GM06990 (cell line): ENCODE results near the gene PAX2.

ENCODE experiments used
- DNase-seq: peaks from one replicate; pipeline ENCODE4 v3.0.0-alpha.2; 2011; ENCODE audit not compliant: insufficient read length; ENCODE audit errors: extremely low read depth
- H3K27me3 ChIP-seq: replicated peaks from 2 replicates; pipeline ENCODE4 v1.6.0; 2011; ENCODE audit warnings: low read length; ENCODE audit not compliant: control insufficient read depth, insufficient read depth
- H3K36me3 ChIP-seq: 2 replicates; pipeline ENCODE4 v1.5.1; 2011; ENCODE audit warnings: low read length; ENCODE audit not compliant: control insufficient read depth, insufficient read depth
- H3K4me3 ChIP-seq: replicated peaks from 2 replicates; pipeline ENCODE4 v1.5.1; 2011; ENCODE audit warnings: low read depth, mild to moderate bottlenecking, control low read depth, low read length
- TF ChIP-seq, protein P1 (sequence below): IDR thresholded peaks from 2 replicates; pipeline ENCODE4 v1.5.1; 2011; ENCODE audit warnings: low read length, control low read depth, mild to moderate bottlenecking, inconsistent platforms; ENCODE audit not compliant: insufficient read depth, poor library complexity, severe bottlenecking

PAX2 gene

DNA sequence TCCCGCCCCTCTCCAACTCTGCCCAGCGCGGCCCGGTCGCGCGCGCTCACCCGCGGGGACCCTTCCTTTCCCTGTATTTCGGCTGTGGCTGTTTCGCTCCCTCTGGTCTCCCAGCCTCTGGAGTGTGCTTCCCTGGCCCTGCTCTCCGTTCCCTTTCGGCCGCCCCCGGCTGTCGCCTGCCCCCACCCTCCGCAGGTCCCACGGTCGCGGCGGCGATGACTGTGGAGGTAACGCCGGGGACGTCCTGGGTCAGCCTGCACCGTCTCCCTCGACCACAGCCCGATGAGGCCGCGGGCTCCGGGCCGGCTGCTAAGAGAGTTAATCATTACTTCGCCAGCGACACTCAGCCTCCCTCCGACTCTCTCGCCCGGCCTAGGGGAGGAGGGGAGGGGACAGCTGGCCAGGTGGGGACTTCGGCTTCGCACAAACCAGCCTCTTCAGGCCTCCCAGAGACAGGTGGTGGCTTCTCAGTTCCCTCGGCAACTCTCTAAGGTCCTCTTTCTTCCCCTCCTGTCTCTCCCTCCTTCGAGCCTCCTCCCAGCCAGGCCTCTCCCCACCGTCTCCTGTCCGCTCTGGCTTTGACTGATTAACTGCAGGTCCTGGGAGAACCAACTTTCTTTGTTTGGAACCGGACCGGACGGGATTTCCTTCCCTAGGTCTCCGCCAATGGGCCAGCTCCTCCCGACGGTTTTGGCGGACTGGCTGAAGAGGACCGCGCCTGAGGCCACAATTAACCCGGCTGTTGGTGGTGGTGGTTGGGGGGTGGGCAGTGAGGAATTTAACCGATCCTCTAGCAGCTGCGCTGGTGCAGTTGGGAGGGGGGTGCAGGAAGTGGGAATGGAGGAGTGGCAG, 5.6 kb upstream of the PAX2 start:
- Histone ChIP-seq H3K27me3 (peaks cover 12% of the 10 kb centered on the region), H3K4me3 (no peak overlapping the region), H3K36me3 (no peaks in the 10 kb centered on the region)
- TF ChIP-seq, protein P1, sequence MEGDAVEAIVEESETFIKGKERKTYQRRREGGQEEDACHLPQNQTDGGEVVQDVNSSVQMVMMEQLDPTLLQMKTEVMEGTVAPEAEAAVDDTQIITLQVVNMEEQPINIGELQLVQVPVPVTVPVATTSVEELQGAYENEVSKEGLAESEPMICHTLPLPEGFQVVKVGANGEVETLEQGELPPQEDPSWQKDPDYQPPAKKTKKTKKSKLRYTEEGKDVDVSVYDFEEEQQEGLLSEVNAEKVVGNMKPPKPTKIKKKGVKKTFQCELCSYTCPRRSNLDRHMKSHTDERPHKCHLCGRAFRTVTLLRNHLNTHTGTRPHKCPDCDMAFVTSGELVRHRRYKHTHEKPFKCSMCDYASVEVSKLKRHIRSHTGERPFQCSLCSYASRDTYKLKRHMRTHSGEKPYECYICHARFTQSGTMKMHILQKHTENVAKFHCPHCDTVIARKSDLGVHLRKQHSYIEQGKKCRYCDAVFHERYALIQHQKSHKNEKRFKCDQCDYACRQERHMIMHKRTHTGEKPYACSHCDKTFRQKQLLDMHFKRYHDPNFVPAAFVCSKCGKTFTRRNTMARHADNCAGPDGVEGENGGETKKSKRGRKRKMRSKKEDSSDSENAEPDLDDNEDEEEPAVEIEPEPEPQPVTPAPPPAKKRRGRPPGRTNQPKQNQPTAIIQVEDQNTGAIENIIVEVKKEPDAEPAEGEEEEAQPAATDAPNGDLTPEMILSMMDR = no peak
- DNase-seq = no peak

DNA sequence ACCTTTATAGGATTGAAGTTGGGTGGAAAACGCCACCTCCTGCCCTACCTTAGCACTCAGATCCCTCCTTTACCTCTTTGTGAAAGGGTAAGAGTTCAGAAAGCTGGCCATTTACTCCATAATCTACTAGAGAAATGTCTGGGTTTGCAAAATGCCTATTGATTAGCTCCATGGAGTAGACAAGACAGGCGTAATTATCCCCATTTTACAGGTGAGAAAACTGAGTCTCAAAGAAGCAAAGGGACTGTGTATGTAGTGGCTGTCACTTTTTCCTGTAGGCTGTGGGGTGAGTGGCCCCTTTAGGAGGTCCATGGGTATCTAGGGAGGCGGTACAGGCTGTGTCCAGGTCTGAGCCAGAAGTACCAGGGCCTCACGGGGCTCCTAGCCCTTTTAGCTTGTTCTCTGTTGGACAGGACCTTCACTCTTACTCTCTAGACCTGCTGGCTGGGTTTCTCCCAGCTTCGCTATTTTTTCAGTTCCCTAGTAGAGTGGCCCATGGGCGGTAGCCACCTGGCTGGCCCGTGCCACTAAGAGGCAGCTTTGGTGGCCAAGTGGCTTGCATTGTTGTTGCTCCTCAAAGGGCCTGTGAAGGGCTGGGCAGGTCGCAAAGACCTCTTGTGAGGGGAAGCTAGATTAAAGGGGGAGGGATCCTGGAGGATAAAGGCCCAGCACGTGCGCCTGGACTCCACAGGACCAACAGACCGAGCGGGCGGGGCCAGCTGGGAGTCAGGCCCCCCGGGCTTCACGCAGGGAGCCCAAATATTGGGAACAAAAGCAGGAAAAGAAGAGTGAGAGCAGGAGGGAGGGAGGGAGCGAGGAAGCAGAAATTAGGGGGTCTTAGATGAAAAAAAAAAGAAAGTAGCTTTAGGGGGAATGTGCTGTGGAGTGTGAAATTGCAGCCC, 4.7 kb upstream of the PAX2 start:
- DNase-seq = no peak
- Histone ChIP-seq H3K36me3 (no peaks in the 10 kb centered on the region), H3K4me3 (no peak overlapping the region), H3K27me3 (peaks cover 12% of the 10 kb centered on the region)
- TF ChIP-seq, protein P1 = no peak

DNA sequence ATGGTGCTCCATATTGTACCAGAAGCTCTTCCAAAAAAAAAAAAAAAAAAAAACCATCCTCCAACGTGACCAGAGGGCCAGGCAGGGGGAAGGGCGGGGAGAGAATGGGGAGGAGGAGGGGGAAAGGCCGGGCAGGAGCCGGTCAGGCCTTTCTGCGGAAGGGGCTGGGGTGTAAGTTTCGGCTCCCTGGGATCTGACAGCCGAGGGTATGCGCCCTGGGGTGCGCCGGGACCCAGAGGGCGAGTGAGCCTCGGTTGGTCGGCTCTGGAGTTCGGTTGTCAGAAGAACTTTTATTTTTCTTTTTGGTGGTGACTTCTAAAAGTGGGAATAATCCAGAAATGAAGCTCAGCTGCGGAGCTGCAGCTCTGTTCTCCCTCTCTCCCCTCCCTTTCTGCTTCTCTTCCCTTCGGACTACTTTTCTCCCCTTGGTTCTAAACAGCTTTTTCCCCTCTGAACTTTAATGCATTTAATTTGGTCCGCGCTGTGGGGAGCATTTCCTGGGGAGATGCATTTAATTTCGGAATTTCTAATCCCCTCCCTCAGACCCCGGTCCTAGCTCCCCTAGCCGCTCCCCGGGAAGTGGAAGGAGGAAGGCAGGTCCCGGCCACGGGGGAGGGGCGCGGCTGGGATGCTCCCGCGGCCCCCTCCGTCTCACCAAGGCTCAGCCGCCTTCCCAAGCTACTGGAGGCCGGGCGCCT, 3.9 kb upstream of the PAX2 start:
- Histone ChIP-seq H3K4me3 (no peak overlapping the region), H3K36me3 (no peaks in the 10 kb centered on the region), H3K27me3 (peaks cover 10% of the 10 kb centered on the region)
- no peak for DNase-seq
- TF ChIP-seq, protein P1 = no peak

DNA sequence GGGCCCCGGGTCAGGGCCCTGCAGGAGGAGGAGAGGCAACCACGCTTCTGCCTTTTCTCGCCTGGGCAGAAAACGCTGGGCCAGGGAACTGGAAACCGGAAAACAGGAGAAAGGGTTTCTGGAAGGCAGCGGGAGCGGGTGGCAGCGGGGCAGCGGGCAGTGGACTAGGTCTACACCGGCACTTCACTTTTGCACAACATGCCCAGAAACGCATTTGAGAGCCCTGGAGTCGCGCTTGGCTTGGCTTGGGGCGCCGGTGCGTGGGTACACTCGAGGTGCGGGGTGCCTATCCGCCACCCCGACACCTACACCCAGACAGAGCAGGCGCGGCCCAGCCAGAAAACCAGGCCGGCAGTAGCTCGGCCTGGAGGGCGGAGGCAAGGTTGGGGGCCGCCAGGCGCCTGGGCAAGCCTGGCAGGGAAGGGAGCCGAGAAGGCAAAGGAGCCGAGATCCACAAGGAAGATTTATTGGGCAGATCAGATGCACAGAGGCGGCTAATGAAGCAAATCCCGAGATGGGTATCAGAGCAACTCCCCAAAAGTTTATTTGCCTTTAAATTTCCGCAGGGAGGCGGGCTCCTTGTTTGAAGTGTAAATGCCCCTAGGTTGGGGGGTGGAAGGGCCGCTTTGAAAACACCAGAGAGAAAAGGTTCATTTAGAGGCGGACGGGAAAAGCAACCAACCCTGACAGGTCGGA, 3.2 kb upstream of the PAX2 start:
- no peaks in the 10 kb centered on the region for H3K36me3 ChIP-seq
- peaks cover 7% of the 10 kb centered on the region for H3K27me3 ChIP-seq
- H3K4me3 ChIP-seq = no peak overlapping the region
- TF ChIP-seq, protein P1 = no peak
- DNase-seq = no peak

DNA sequence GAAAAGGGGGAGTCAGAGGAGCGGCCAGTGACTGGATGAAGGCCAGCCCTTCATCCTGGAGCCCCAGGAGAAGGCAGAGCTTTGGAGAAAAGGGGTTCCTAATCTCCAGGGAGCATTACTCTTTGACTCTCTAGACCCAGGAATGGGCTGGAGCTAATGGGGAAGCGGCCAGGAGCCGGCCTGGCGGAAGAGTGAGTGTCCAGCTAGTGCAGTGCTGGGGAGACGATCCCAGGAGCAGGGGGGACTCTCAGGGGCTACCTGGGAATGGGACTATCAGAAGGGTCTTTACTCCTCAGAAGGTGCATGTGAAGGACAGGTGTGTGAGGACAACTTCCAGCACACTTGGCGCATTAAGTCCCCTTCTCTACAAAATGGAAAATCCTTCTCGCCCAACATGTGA, 2.4 kb upstream of the PAX2 start:
- TF ChIP-seq, protein P1 = no peak
- no peak for DNase-seq
- peaks cover 5% of the 10 kb centered on the region; the same call in 1 of the 2 replicates for H3K27me3 ChIP-seq

More for the DNA sequence above, 2.4 kb upstream of the PAX2 start:
- H3K36me3 ChIP-seq = no peaks in the 10 kb centered on the region
- no peak overlapping the region for H3K4me3 ChIP-seq
